RWPE2 (cell line): ENCODE measurements around the gene IRAK2.

Source experiments
- ATAC-seq: fragments of 200-7000 bp; cut with Tn5 transposase; 3 replicates; pipeline ENCODE4 v1.9.1; 2021; ENCODE audit warnings: low read depth
- DNase-seq: peaks from one replicate; pipeline ENCODE4 v3.0.0-alpha.2; 2020; ENCODE audit warnings: low spot score
- H3K27ac ChIP-seq: fragments of 450-650 bp; 2 replicates; pipeline ENCODE4 v1.5.1; 2017; ENCODE audit warnings: mild to moderate bottlenecking; ENCODE audit not compliant: poor library complexity, severe bottlenecking
- H3K27me3 ChIP-seq: fragments of 250-450 bp; sonication (Bioruptor Pico); 2 replicates; pipeline ENCODE4 v1.5.1; 2021; ENCODE audit warnings: mild to moderate bottlenecking, moderate library complexity; ENCODE audit not compliant: insufficient read depth, poor library complexity, severe bottlenecking
- H3K36me3 ChIP-seq: fragments of 250-450 bp; sonication (Bioruptor Pico); 2 replicates; pipeline ENCODE4 v1.5.1; 2020; ENCODE audit warnings: low read depth, mild to moderate bottlenecking, moderate library complexity
- H3K4me1 ChIP-seq: fragments of 250-450 bp; sonication (Bioruptor Pico); 2 replicates; pipeline ENCODE4 v1.5.1; 2021; ENCODE audit warnings: mild to moderate bottlenecking, moderate library complexity; ENCODE audit not compliant: insufficient read depth, poor library complexity, severe bottlenecking
- H3K4me3 ChIP-seq: fragments of 250-450 bp; sonication (Bioruptor Pico); 2 replicates; pipeline ENCODE4 v1.5.1; 2021; ENCODE audit warnings: mild to moderate bottlenecking, moderate library complexity; ENCODE audit not compliant: severe bottlenecking
- H3K9me3 ChIP-seq: fragments of 250-450 bp; sonication (Bioruptor Pico); 2 replicates; pipeline ENCODE4 v1.5.1; 2021; ENCODE audit warnings: mild to moderate bottlenecking, moderate library complexity; ENCODE audit not compliant: severe bottlenecking
- CTCF ChIP-seq: fragments of 450-650 bp; IDR thresholded peaks from one replicate; pipeline ENCODE4 v1.5.1; 2017; ENCODE audit warnings: mild to moderate bottlenecking, moderate library complexity; ENCODE audit not compliant: poor library complexity, severe bottlenecking

The IRAK2 gene

GRCh38 chr3:10194328-10195071 lies 29.8 kb downstream of the IRAK2 start:
- Histone ChIP-seq H3K27me3 (no peaks in the 10 kb centered on the region), H3K4me1 (peaks cover 62% of the 10 kb centered on the region), H3K27ac (peak overlapping the region; percentile 95), H3K36me3 (no peaks in the 10 kb centered on the region), H3K9me3 (no peaks in the 10 kb centered on the region), H3K4me3 (no peak overlapping the region)
- no peak for TF ChIP-seq CTCF
- DNase-seq (no peak), ATAC-seq (peak; percentile 35)

- DNase-seq (no peak), ATAC-seq (no peak)
- Histone ChIP-seq H3K4me1 (peaks cover 54% of the 10 kb centered on the region), H3K27ac (peak overlapping the region; percentile 95), H3K27me3 (no peaks in the 10 kb centered on the region), H3K36me3 (no peaks in the 10 kb centered on the region), H3K4me3 (no peak overlapping the region), H3K9me3 (no peaks in the 10 kb centered on the region)
- no peak for TF ChIP-seq CTCF
Observed at GRCh38 chr3:10195366-10196089, 30.8 kb downstream of the IRAK2 start.

GRCh38 chr3:10196389-10197052 lies 31.8 kb downstream of the IRAK2 start:
- no peak overlapping the region for H3K27ac ChIP-seq
- DNase-seq, result no peak

GRCh38 chr3:10198226-10198625 lies 33.5 kb downstream of the IRAK2 start:
- Histone ChIP-seq H3K4me3 (no peak overlapping the region), H3K27ac (peak overlapping the region; percentile 65), H3K27me3 (no peaks in the 10 kb centered on the region), H3K9me3 (no peaks in the 10 kb centered on the region), H3K4me1 (peaks cover 37% of the 10 kb centered on the region), H3K36me3 (peaks cover 5% of the 10 kb centered on the region; the same call in 1 of the 2 replicates)
- DNase-seq (no peak), ATAC-seq (no peak)
- no peak for TF ChIP-seq CTCF

More at GRCh38 chr3:10196389-10197052, 31.8 kb downstream of the IRAK2 start:
- ATAC-seq, result no peak
- no peak for TF ChIP-seq CTCF
- no peak overlapping the region for H3K4me3 ChIP-seq
- no peaks in the 10 kb centered on the region for H3K27me3 ChIP-seq
- no peaks in the 10 kb centered on the region for H3K9me3 ChIP-seq
- H3K4me1 ChIP-seq, result peaks cover 48% of the 10 kb centered on the region
- H3K36me3 ChIP-seq, result peaks cover 2% of the 10 kb centered on the region; the same call in 1 of the 2 replicates
